Stimulated activated CD4-positive, alpha-beta T cell treated with anti-CD3 and anti-CD28 coated beads, Interleukin-4, amount 100 ng/mL, for 4 hours (primary cell): ENCODE data around the gene ZBTB16.

ENCODE experiments used
- DNase-seq, 2 experiments: peaks; one replicate each; pipeline ENCODE4 v3.0.0-alpha.2; 2020

The ZBTB16 gene

GRCh38 chr11:114085965-114086793 lies 26.7 kb downstream of the ZBTB16 start:
- DNase-seq: no peak

- no peak for DNase-seq
Measured at GRCh38 chr11:114087025-114087424, 27.5 kb downstream of the ZBTB16 start.

GRCh38 chr11:114088216-114088615 lies 28.7 kb downstream of the ZBTB16 start:
- DNase-seq: no peak

- DNase-seq: no peak
Measured at GRCh38 chr11:114088836-114089235, 29.3 kb downstream of the ZBTB16 start.

GRCh38 chr11:114089748-114090147 lies 30.2 kb downstream of the ZBTB16 start:
- DNase-seq: no peak

GRCh38 chr11:114090225-114090910 lies 30.9 kb downstream of the ZBTB16 start:
- no peak for DNase-seq

- DNase-seq: no peak
Measured at GRCh38 chr11:114090976-114091375, 31.5 kb downstream of the ZBTB16 start.

GRCh38 chr11:114091516-114092397 lies 32.2 kb downstream of the ZBTB16 start:
- no peak for DNase-seq

GRCh38 chr11:114092478-114092877 lies 33.0 kb downstream of the ZBTB16 start:
- DNase-seq: no peak

- no peak for DNase-seq
Measured at GRCh38 chr11:114092953-114093352, 33.4 kb downstream of the ZBTB16 start.

GRCh38 chr11:114094516-114094915 lies 35.0 kb downstream of the ZBTB16 start:
- DNase-seq: no peak

GRCh38 chr11:114095899-114096298 lies 36.4 kb downstream of the ZBTB16 start:
- DNase-seq: no peak

GRCh38 chr11:114097832-114098231 lies 38.3 kb downstream of the ZBTB16 start:
- DNase-seq: no peak

GRCh38 chr11:114098927-114099326 lies 39.4 kb downstream of the ZBTB16 start:
- DNase-seq: no peak

- no peak for DNase-seq
Measured at GRCh38 chr11:114099392-114100178, 40.1 kb downstream of the ZBTB16 start.

GRCh38 chr11:114102993-114103896 lies 43.7 kb downstream of the ZBTB16 start:
- no peak for DNase-seq

GRCh38 chr11:114105611-114106010 lies 46.1 kb downstream of the ZBTB16 start:
- no peak for DNase-seq

- no peak for DNase-seq
Measured at GRCh38 chr11:114106047-114106446, 46.5 kb downstream of the ZBTB16 start.

GRCh38 chr11:114106986-114107385 lies 47.5 kb downstream of the ZBTB16 start:
- no peak for DNase-seq

GRCh38 chr11:114108501-114109205 lies 49.1 kb downstream of the ZBTB16 start:
- no peak for DNase-seq
